Measurements from ENCODE around the gene ZNF205.

ZNF205 gene

GRCh38 chr16:3106205-3106928 is 6.0 kb upstream of the ZNF205 start:
- peak; percentile 91 for DNase-seq

GRCh38 chr16:3112881-3113574 is 642 bp downstream of the ZNF205 start:
- no peak for DNase-seq

- DNase-seq: no peak
These were observed 1.5 kb downstream of the ZNF205 start for GRCh38 chr16:3113765-3114479.

- DNase-seq: no peak
These were observed 2.6 kb downstream of the ZNF205 start for GRCh38 chr16:3115003-3115402.

GRCh38 chr16:3115561-3115960 is 3.2 kb downstream of the ZNF205 start:
- no peak for DNase-seq

- DNase-seq: no peak
These were observed 5.9 kb downstream of the ZNF205 start for GRCh38 chr16:3118204-3118790.

- DNase-seq: no peak
These were observed 6.5 kb downstream of the ZNF205 start for GRCh38 chr16:3118846-3119245.

- DNase-seq: no peak
These were observed 6.9 kb downstream of the ZNF205 start for GRCh38 chr16:3119286-3119685.

- no peak for DNase-seq
These were observed 7.5 kb downstream of the ZNF205 start for GRCh38 chr16:3119701-3120408.

GRCh38 chr16:3120435-3120834 is 8.0 kb downstream of the ZNF205 start:
- no peak for DNase-seq

GRCh38 chr16:3121851-3122467 is 9.6 kb downstream of the ZNF205 start:
- no peak for DNase-seq

- DNase-seq: no peak
These were observed 10.7 kb downstream of the ZNF205 start for GRCh38 chr16:3122926-3123570.

- peak; percentile 96 for DNase-seq
These were observed 11.8 kb downstream of the ZNF205 start for GRCh38 chr16:3123986-3124886.

- no peak for DNase-seq
These were observed 15.4 kb downstream of the ZNF205 start for GRCh38 chr16:3127745-3128144.

GRCh38 chr16:3129137-3130131 is 17.0 kb downstream of the ZNF205 start:
- peak; percentile 75 for DNase-seq

- peak; percentile 31 for DNase-seq
These were observed 19.5 kb downstream of the ZNF205 start for GRCh38 chr16:3131755-3132377.

- no peak for DNase-seq
These were observed 21.5 kb downstream of the ZNF205 start for GRCh38 chr16:3133844-3134243.

GRCh38 chr16:3134338-3135125 is 22.1 kb downstream of the ZNF205 start, which contains the start of gene ZNF213:
ZNF213 (plus strand) TSS chr16:3135029; CDS start chr16:3137281, 2,252 bp downstream.
- DNase-seq: peak; percentile 93
